ENCODE data around the gene GPRC5B. TPM values are rescaled to one million over a fixed set of nuclear protein-coding genes. Genes with fewer than 3 reads are reported as not detected.

Gene GPRC5B
- total RNA-seq, 1 experiment from 2014 or later = not detected

DNA sequence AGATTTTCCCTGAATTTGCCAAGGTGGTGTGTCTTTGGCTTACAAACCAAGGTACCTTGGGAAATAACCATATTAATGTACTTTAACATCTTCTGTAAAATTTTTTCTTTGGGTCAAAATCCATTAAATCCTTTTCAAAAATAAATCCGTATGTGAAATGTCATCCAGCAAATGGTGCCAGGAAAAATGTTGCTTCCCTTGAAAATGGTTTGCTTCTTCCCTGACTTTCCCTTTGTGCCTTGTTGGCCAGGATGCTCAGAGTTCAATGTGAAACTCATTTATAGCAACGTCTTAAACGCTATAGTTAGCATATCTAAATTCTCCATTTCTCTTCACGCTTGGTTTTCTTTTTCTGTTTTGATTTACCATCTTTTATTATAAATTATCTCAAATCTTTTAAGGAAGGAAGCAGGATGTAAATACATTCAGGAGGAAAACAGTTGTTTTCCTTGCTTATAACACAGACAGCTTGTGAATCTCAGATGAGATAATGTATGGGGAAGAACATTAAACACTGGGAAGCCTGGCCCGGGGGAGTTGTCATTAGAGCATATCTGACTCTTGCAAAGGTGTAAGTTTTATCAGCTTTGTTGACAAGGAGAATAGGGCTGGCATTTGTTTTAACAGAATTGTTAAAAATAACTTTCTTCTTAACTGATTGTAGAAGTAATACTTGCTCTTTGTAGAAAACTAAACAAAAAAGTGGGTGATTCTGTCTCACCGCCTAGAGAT, 42.1 kb downstream of the GPRC5B start:
- H2AFZ ChIP-seq (ENCODE audit: low read length) = no peak overlapping the region
- H4K20me1 ChIP-seq (ENCODE audit: insufficient read depth, low read depth, low read length) = no peaks in the 10 kb centered on the region
- no peaks in the 10 kb centered on the region for H3K9me2 ChIP-seq (replicated peaks; ENCODE audit: insufficient read depth, low read length)
- no peaks in the 10 kb centered on the region for H3K27me3 ChIP-seq (ENCODE audit: low read length)
- H3K4me3 ChIP-seq (ENCODE audit: low read length) = no peak overlapping the region
- H3K4me2 ChIP-seq (ENCODE audit: low read depth, low read length, poor library complexity, severe bottlenecking) = no peak overlapping the region
- H3K36me3 ChIP-seq (ENCODE audit: insufficient read depth, low read length) = no peaks in the 10 kb centered on the region
- DNase-seq = no peak
- no peak overlapping the region for H3K9ac ChIP-seq (ENCODE audit: low read length)
- no peak overlapping the region for H3K27ac ChIP-seq (ENCODE audit: low read length)
- no peaks in the 10 kb centered on the region for H3K4me1 ChIP-seq (ENCODE audit: low read length)
- H3K79me2 ChIP-seq (ENCODE audit: low read length) = no peaks in the 10 kb centered on the region
- no peaks in the 10 kb centered on the region for H3K9me3 ChIP-seq (ENCODE audit: low read length)

- Histone ChIP-seq H3K27ac (ENCODE audit: low read length) (no peak overlapping the region), H3K4me1 (ENCODE audit: low read length) (no peaks in the 10 kb centered on the region), H3K27me3 (ENCODE audit: low read length) (no peaks in the 10 kb centered on the region), H3K4me3 (ENCODE audit: low read length) (no peak overlapping the region), H4K20me1 (ENCODE audit: insufficient read depth, low read depth, low read length) (no peaks in the 10 kb centered on the region), H3K79me2 (ENCODE audit: low read length) (no peaks in the 10 kb centered on the region), H3K36me3 (ENCODE audit: insufficient read depth, low read length) (no peaks in the 10 kb centered on the region), H2AFZ (ENCODE audit: low read length) (no peak overlapping the region), H3K9me3 (ENCODE audit: low read length) (no peaks in the 10 kb centered on the region), H3K4me2 (ENCODE audit: low read depth, low read length, poor library complexity, severe bottlenecking) (no peak overlapping the region), H3K9ac (ENCODE audit: low read length) (no peak overlapping the region), H3K9me2 (replicated peaks; ENCODE audit: insufficient read depth, low read length) (no peaks in the 10 kb centered on the region)
- no peak for DNase-seq
Measured at GRCh38 chr16:19841184-19841583, 43.5 kb downstream of the GPRC5B start.

GRCh38 chr16:19840524-19841110, 44.0 kb downstream of the GPRC5B start:
- Histone ChIP-seq H3K4me2 (ENCODE audit: low read depth, low read length, poor library complexity, severe bottlenecking) (no peak overlapping the region), H3K9ac (ENCODE audit: low read length) (no peak overlapping the region), H3K9me3 (ENCODE audit: low read length) (no peaks in the 10 kb centered on the region), H3K4me1 (ENCODE audit: low read length) (no peaks in the 10 kb centered on the region), H3K27ac (ENCODE audit: low read length) (no peak overlapping the region), H3K36me3 (ENCODE audit: insufficient read depth, low read length) (no peaks in the 10 kb centered on the region), H3K27me3 (ENCODE audit: low read length) (no peaks in the 10 kb centered on the region), H3K79me2 (ENCODE audit: low read length) (no peaks in the 10 kb centered on the region), H2AFZ (ENCODE audit: low read length) (no peak overlapping the region), H4K20me1 (ENCODE audit: insufficient read depth, low read depth, low read length) (no peaks in the 10 kb centered on the region), H3K9me2 (replicated peaks; ENCODE audit: insufficient read depth, low read length) (no peaks in the 10 kb centered on the region), H3K4me3 (ENCODE audit: low read length) (no peak overlapping the region)
- DNase-seq = no peak

DNA sequence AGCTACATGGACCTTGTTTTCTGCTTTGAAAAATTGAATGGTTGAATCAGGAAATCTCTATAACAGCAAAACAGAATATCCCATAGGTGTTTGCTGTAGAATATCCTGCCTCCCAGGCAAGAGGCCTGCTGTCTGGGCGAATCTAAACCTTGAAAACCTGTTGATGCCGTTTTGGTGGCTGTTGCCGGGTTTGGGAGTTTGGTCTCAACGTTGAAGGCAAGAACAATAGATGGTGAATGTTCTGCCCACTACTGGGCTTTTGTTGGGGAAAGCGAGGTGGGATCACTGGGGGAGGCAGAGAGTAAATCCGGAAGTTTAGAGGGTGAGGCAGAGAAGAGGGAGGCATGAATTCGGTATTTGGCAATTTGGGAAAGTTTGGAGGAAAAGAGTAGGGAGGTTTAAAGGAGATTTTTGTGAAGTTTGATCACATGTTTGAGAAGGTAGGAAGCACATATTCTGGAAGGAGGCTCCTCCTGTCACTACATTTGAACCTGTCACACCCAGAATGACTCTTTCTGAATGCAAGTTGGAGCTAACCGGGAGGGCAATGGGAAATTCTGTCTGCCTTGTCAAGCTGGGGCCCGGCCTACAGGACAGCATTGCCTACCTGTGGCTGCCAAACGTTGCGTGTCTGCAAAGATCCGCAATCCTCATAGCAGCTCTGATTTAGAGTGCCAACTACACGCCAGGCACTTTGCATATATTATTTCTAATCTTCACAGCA, 46.5 kb downstream of the GPRC5B start:
- no peak overlapping the region for H3K4me2 ChIP-seq (ENCODE audit: low read depth, low read length, poor library complexity, severe bottlenecking)
- H3K9ac ChIP-seq (ENCODE audit: low read length) = no peak overlapping the region
- no peak overlapping the region for H2AFZ ChIP-seq (ENCODE audit: low read length)
- H3K27me3 ChIP-seq (ENCODE audit: low read length) = no peaks in the 10 kb centered on the region
- H3K27ac ChIP-seq (ENCODE audit: low read length) = no peak overlapping the region
- no peak for DNase-seq
- no peaks in the 10 kb centered on the region for H3K9me3 ChIP-seq (ENCODE audit: low read length)
- H3K4me1 ChIP-seq (ENCODE audit: low read length) = no peaks in the 10 kb centered on the region
- no peaks in the 10 kb centered on the region for H3K9me2 ChIP-seq (replicated peaks; ENCODE audit: insufficient read depth, low read length)
- no peaks in the 10 kb centered on the region for H4K20me1 ChIP-seq (ENCODE audit: insufficient read depth, low read depth, low read length)
- no peaks in the 10 kb centered on the region for H3K79me2 ChIP-seq (ENCODE audit: low read length)
- H3K4me3 ChIP-seq (ENCODE audit: low read length) = no peak overlapping the region
- no peaks in the 10 kb centered on the region for H3K36me3 ChIP-seq (ENCODE audit: insufficient read depth, low read length)

DNA sequence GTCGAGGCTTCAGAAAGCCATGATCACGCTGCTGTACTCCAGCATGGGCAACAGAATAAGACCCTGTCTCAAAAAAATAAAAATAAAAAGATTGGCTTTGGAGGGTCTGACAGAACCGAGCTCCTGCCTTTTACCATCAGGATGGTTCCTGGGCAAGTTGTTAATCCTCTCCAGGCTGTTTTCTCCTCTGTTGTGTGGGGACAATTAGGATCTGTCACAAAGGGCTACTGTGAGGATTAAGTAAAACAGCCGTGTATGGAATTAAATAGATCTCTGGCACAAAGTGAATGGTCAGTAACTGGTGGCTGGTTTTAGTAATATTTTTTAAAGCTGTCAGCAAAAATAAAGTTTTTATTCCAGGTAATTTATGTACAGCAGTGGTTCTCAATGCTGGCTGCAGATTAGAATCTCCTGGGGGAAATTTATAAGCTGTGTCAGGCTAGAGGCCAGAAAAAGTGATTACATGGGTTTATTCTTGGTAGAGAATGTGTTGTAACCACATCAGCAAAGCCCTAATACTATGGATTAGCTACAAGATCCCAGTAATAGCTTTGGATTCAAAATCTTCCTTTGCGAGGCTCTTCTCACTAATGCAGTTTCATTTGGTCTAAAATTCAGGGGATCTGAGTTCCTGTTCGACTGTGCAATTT, 47.2 kb downstream of the GPRC5B start:
- no peaks in the 10 kb centered on the region for H3K9me2 ChIP-seq (replicated peaks; ENCODE audit: insufficient read depth, low read length)
- H3K36me3 ChIP-seq (ENCODE audit: insufficient read depth, low read length) = no peaks in the 10 kb centered on the region
- H2AFZ ChIP-seq (ENCODE audit: low read length) = no peak overlapping the region
- no peak overlapping the region for H3K27ac ChIP-seq (ENCODE audit: low read length)
- no peaks in the 10 kb centered on the region for H3K9me3 ChIP-seq (ENCODE audit: low read length)
- DNase-seq = no peak
- no peak overlapping the region for H3K9ac ChIP-seq (ENCODE audit: low read length)
- H3K79me2 ChIP-seq (ENCODE audit: low read length) = no peaks in the 10 kb centered on the region
- H4K20me1 ChIP-seq (ENCODE audit: insufficient read depth, low read depth, low read length) = no peaks in the 10 kb centered on the region
- no peaks in the 10 kb centered on the region for H3K4me1 ChIP-seq (ENCODE audit: low read length)
- H3K27me3 ChIP-seq (ENCODE audit: low read length) = no peaks in the 10 kb centered on the region
- H3K4me2 ChIP-seq (ENCODE audit: low read depth, low read length, poor library complexity, severe bottlenecking) = no peak overlapping the region
- no peak overlapping the region for H3K4me3 ChIP-seq (ENCODE audit: low read length)

DNA sequence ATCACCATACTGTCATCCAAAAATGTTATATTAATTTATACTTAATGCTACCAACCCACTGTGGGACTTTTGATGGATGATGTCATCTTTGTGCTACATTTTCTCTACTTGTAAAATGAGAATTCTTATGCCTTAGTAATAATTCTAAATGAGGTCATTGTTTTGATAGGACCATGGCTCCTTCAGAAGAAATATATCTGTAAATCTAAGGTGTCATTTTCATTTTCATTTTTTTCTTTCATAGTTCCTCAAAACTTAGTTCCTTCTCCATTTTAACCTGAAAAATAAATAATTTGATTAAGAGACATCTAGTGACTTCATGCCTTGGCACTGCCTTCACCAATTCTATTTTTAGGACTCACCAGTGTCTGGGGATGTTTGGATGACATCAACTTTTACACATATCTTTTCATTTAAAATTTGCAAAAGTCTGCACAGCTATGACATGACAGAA, 48.7 kb downstream of the GPRC5B start:
- Histone ChIP-seq H3K9me2 (replicated peaks; ENCODE audit: insufficient read depth, low read length) (no peaks in the 10 kb centered on the region), H3K9me3 (ENCODE audit: low read length) (no peaks in the 10 kb centered on the region), H3K27me3 (ENCODE audit: low read length) (no peaks in the 10 kb centered on the region), H3K9ac (ENCODE audit: low read length) (no peak overlapping the region), H3K36me3 (ENCODE audit: insufficient read depth, low read length) (no peaks in the 10 kb centered on the region), H3K4me1 (ENCODE audit: low read length) (no peaks in the 10 kb centered on the region), H3K27ac (ENCODE audit: low read length) (no peak overlapping the region), H3K4me2 (ENCODE audit: low read depth, low read length, poor library complexity, severe bottlenecking) (no peak overlapping the region), H3K4me3 (ENCODE audit: low read length) (no peak overlapping the region), H3K79me2 (ENCODE audit: low read length) (no peaks in the 10 kb centered on the region), H2AFZ (ENCODE audit: low read length) (no peak overlapping the region), H4K20me1 (ENCODE audit: insufficient read depth, low read depth, low read length) (no peaks in the 10 kb centered on the region)
- no peak for DNase-seq

DNA sequence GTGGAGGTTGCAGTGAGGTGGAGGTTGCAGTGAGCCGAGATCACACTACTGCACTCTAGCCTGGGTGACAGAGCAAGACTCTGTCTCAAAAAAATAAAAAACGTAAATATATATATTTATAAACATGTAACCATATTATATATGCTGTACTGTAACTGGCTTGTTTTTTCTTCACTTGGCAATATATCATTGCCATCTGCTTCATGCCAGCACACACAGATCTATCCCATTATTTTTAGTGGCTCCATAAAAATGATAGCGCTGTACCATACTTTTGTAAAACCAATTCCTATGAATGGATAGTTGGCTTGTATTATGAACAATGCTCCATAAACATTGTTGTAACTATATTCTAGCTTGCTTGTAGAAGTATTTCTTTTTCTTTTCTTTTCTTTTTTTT, 49.5 kb downstream of the GPRC5B start:
- Histone ChIP-seq H3K4me2 (ENCODE audit: low read depth, low read length, poor library complexity, severe bottlenecking) (no peak overlapping the region), H3K9me2 (replicated peaks; ENCODE audit: insufficient read depth, low read length) (no peaks in the 10 kb centered on the region), H3K9me3 (ENCODE audit: low read length) (no peaks in the 10 kb centered on the region), H3K9ac (ENCODE audit: low read length) (no peak overlapping the region), H3K4me1 (ENCODE audit: low read length) (no peaks in the 10 kb centered on the region), H3K27me3 (ENCODE audit: low read length) (no peaks in the 10 kb centered on the region), H2AFZ (ENCODE audit: low read length) (no peak overlapping the region), H3K4me3 (ENCODE audit: low read length) (no peak overlapping the region), H3K79me2 (ENCODE audit: low read length) (no peaks in the 10 kb centered on the region), H3K36me3 (ENCODE audit: insufficient read depth, low read length) (no peaks in the 10 kb centered on the region), H3K27ac (ENCODE audit: low read length) (no peak overlapping the region), H4K20me1 (ENCODE audit: insufficient read depth, low read depth, low read length) (no peaks in the 10 kb centered on the region)
- no peak for DNase-seq

DNA sequence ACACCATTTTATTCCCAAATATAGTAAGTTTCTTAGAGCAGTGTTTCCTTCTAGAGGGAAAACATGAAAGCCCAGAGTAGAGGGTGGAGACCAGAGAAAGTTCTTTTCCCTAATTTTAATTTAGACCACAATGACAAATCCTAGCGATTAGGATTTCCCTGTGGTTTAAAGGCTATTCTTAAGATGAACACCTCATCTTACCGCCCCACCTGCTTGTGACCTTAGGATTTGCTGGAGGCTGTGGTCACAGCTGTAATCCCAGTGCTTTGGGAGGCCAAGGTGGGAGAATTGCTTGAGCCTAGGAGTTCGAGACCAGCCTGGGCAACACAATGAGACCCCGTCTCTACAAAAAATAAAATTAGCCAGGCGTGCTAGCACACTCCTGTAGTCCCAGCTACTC, 51.1 kb downstream of the GPRC5B start:
- H3K79me2 ChIP-seq (ENCODE audit: low read length) = no peaks in the 10 kb centered on the region
- no peaks in the 10 kb centered on the region for H3K4me1 ChIP-seq (ENCODE audit: low read length)
- no peak overlapping the region for H2AFZ ChIP-seq (ENCODE audit: low read length)
- no peak for DNase-seq
- H3K9me2 ChIP-seq (replicated peaks; ENCODE audit: insufficient read depth, low read length) = no peaks in the 10 kb centered on the region
- H3K27me3 ChIP-seq (ENCODE audit: low read length) = no peaks in the 10 kb centered on the region
- no peaks in the 10 kb centered on the region for H3K36me3 ChIP-seq (ENCODE audit: insufficient read depth, low read length)
- no peak overlapping the region for H3K4me3 ChIP-seq (ENCODE audit: low read length)
- no peaks in the 10 kb centered on the region for H4K20me1 ChIP-seq (ENCODE audit: insufficient read depth, low read depth, low read length)
- no peaks in the 10 kb centered on the region for H3K9me3 ChIP-seq (ENCODE audit: low read length)
- no peak overlapping the region for H3K4me2 ChIP-seq (ENCODE audit: low read depth, low read length, poor library complexity, severe bottlenecking)
- no peak overlapping the region for H3K9ac ChIP-seq (ENCODE audit: low read length)
- H3K27ac ChIP-seq (ENCODE audit: low read length) = no peak overlapping the region
